K562 treated with DMSO at 1 percent for 12 hours (cell line): Measurements from ENCODE around the gene HMGCS2. TPM values are rescaled to one million over a fixed set of nuclear protein-coding genes. Genes with fewer than 3 reads are reported as not detected.

ENCODE experiments used
- total RNA-seq: library from RNA; unstranded; fragments of 300-600 nt; gene quantifications from 2 replicates; pipeline ENCODE4 v1.2.3, GENCODE V29; 2022; ENCODE audit not compliant: insufficient read depth

Gene HMGCS2
- total RNA-seq: not detected in 2 replicates

DNA sequence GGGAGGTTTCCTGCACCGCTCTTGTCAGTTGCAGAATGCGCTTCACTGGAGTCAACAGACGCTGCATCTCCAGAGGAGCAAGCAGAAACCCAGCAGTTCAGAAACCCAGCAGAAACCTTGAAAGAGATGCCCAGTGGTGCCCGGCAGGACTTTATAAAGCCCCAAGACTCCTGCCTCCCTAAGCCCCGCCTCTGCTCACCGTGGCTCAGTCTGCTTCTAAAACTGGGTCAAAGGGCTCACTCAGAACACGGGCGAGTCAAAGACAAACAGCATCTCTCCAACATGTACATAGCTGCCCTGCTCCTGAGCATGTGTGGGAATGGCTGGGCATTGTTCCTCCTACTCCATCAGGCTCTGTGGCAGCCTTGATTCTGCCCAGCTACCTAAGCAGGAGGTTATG, at the start of gene HMGCS2:
HMGCS2 (minus strand) TSS at position 128 of the 400 bp plus-strand sequence; CDS start at position 67, 61 bp downstream.

DNA sequence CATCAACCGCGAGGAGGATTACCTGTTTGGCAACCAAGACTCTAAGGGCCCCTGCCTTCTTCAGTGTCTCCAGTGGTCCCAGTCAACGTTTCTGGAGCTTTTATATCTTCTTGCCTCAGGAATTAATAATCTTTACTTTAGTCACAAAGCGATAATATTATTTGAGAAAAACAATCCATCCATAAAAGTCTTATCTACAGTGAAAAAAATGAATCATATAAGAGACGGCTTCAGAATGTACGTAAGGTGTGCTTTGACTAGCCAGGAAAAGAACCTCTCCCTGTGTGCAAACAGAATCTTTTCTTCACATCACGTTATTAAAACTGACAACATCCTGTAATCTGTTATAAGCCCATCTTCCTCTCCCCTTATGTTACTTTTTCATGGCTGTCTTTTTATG, 42.7 kb upstream of the HMGCS2 start, which contains the start of gene REG4:
REG4 (minus strand) TSS at position 74 of the 400 bp plus-strand sequence. CDS start 2,691 bp downstream, outside the sequence.

DNA sequence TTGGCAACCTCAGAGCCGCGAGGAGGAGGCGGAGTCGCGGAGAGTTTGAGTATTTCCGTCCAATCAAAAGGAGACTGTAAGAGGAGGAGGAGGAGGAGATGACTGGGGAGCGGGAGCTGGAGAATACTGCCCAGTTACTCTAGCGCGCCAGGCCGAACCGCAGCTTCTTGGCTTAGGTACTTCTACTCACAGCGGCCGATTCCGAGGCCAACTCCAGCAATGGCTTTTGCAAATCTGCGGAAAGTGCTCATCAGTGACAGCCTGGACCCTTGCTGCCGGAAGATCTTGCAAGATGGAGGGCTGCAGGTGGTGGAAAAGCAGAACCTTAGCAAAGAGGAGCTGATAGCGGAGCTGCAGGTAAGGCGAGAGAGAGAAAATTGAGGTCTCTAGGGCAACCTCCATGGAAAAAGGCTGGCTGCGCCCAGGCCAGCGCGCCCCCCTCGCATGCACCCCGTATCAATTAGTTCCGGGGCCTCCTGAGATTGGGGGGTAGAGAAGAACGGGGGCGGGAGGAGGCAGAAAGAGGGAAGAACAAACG, 56.8 kb downstream of the HMGCS2 start, which contains the start of gene PHGDH:
PHGDH (plus strand) TSS at position 131 of the 538 bp plus-strand sequence; CDS start at position 220, 89 bp downstream.

Other genes with a start within 250 kb of the HMGCS2 start
- gene ZNF697, start 120.6 kb downstream of the HMGCS2 start, total RNA-seq: 3.2 and 8.6 TPM in 2 replicates
- gene PHGDH, start 57.0 kb downstream of the HMGCS2 start, total RNA-seq: 871 and 937 TPM in 2 replicates
- not detected in 2 replicates for gene REG4, start 42.6 kb upstream of the HMGCS2 start, total RNA-seq
- gene ADAM30, start 127.6 kb upstream of the HMGCS2 start, total RNA-seq: not detected in 2 replicates